IPS-11a (cell line): ENCODE results near the gene BRD1.

ENCODE experiments used
- H3K4me3 ChIP-seq: one replicate; pipeline ENCODE4 v1.5.1; 2013; ENCODE audit warnings: low read depth, low read length, control low read depth

BRD1 gene

DNA sequence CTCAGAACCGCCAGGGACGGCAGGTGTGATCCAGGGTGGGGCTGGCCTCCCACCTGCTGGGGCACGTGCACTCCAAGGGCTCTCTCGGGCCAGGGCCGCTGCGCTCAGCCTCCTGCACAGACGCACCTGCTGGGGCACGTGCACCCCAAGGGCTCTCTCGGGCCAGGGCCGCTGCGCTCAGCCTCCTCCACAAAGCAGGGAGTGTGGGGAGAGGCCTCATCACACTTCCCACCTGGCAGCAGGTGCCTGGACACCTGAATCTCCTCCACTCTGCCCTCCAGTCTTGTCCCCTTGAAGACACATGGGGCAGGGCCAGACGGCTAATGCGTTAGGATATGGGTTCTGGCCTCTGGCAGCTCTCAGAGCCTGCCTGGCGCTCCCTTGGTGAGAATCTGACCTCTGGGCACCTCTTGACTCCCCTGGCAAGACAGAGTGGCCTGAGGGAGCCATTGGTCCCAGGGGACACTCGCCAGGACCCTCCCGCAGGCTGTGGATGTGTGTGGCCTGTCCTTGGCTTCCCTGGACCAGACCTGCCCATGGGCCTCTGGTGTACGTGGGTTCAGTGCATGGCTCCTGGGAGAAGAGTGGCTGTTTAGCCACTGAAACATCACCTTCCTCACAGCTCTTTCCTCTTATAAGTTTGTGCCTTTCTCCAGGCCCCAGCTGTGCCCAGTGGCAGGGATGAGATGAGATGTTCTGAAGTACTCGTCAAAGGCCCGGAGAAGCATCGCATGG lies 73.5 kb downstream of the BRD1 start:
- H3K4me3 ChIP-seq, result no peak overlapping the region

DNA sequence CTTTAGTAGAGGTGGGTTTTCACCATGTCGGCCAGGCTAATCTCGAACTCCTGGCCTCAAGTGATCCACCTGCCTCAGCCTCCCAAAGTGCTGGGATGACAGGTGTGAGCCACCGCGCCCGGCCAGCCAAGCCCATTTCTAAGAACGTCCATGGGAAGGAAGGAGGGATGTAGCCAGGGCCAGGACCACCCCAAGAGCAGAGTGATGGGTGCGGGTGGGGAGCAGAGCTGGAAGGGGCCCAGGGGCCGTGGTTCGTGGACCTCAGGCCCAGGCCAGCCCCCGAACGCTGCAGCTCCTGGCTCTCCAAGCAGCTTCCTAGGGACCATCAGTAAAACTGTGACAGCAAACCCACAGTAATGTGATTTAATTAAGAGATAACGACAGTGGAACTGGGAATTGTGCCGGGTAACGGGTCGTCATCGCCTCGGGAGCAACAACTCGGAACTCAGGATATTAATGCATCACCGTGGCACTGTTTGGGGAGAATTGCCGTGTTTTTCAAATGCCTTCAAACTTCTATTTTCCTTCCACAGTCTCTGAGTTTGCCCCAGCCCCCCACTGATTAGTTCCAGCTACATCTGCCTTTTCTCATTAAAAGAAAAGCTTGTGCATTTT lies 74.3 kb downstream of the BRD1 start:
- no peak overlapping the region for H3K4me3 ChIP-seq

DNA sequence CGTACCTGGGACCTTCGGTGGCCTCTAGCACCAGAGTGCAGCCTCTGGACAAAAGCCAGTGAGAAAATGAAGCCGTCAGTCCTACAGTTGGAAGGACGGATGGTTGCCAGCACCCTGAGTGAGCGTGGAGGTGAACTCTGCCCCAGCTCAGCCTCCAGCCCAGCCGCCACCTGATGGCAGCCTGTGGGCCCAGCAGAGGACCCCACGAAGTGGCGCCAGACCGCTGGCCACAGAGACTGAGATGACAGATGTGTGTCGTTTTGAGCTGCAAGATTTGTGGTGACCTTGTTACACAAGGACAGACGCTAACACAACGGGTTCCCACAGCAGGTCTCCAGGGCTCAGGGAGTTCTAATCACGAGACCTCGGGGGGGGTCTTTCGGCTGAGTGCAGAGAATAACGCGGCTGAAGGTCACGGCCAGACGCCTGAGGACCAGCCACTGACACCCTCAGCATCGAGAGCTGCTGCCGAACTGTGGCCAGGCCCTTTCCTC lies 75.0 kb downstream of the BRD1 start:
- H3K4me3 ChIP-seq, result no peak overlapping the region

DNA sequence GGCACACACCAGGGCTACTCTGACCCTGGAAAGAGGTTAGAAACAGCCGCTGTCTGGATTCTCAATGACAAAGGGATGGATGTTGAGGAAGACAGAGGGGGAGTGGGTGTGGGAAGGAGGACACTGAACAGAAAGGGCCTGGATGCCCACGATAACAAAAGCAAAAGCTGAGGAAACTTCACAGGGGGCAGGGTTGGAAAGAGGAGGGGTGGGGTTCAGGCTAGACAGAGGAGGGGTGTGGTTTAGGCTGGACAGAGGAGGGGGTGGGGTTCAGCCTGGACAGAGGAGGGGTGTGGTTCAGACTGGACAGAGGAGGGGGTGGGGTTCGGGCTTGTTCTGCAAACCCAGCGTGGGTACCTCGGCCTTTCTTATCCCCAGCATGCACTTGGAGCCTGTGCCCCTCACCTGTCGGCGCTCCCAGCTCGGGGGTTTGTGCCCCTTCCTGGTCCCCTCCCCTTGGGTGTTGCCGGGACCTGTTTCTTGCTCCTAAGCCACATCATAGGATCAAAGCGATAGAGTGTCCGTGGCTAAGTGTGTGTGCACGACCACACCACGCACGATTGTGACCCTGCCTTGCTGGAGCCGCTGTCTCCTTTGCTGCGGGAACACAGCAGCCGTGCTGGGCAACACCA lies 75.6 kb downstream of the BRD1 start:
- no peak overlapping the region for H3K4me3 ChIP-seq

DNA sequence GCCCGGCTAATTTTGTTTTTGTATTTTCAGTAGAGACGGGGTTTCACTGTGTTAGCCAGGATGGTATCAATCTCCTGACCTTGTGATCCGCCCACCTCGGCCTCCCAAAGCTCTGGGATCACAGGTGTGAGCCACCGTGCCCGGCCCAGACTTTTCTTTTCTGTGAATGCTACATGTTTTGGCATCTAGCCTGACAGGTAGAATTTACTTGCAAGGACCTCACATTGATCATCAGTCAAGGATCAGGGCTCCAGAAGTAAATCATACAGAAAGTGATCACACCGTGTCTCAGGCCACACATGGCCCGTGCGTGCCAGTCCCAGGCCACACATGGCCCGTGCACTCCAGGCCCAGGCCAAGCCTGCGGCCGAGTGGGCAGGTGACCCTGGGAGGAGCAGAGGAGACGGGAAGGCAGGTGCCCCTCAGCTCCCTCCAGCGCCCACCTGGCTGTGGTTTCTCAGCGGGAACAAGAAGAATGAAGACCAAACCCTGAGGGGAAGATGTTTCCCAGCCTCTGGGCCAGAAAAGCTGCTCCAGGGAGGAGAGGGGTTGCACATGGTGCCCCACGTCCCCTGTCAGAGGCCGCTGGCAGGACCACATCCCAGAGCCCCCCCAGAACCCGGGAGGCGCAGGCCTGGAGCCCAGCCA lies 76.2 kb downstream of the BRD1 start:
- H3K4me3 ChIP-seq, result no peak overlapping the region

DNA sequence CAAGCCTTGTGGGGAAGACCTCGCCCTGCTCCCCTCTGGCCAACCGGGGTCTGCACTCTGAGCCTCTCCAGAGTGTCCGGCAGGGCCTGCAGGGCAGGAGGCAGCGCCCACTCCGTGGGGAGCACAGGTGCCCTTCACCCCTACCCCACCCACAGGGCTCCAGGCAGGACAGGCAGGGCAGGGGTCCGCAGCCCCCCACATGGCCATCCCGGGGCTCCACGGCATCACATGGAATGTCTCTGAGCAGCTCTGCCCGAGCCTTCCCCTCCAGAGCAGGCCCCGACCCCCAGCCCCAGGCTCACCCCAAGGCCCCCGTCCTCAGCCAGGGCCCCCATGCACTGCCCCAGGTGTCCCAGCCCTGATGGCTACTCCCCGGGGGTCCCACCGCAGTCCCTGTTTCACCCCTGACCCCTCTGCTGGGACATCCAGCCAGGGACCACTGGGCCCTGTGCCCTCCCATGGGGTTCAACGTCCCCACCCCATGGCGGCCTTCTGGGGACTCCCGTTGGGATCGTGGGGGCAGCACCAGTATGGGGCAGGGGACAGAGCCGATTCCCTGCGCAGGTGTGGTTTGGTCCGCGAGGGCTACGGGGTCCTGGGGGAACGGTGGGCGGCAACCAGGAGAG lies 77.7 kb downstream of the BRD1 start:
- no peak overlapping the region for H3K4me3 ChIP-seq

DNA sequence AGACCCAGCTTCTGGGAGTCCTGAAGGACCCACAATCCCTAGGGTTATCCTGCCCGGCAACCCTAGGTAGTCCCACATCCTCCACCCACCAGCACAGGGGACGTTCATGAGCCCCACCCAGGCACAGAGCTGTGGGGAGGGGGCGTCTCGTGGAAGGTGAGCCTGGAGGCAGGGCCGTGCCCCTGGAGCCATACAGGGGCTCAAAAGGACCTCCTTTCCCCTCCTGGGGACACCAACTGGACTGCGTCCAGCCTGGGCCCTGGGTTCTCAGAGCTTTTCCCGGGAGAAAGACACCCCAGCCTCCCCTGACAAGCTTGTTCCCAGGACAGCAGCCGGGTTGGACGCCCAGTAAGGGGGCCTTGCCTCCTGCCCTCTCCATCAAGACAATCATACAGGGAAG lies 78.4 kb downstream of the BRD1 start:
- H3K4me3 ChIP-seq, result no peak overlapping the region

DNA sequence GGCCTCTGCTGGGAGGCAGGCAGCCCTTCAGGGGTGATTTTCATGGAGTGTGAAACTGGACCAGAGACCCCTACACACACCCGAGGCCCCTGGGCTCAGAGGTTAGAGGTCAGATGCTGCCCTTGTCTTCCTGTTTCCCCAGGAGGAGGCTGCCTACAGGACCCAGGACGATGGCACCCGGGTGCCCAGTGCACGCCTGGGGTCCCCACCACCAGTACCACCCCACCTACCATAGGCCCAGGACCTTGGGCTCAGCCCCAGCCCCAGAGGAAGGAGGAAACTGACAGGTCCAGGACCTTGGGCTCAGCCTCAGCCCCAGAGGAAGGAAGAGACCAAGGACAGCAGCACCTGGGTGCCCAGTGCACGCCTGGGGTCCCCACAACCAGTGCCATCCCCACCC lies 79.2 kb downstream of the BRD1 start:
- H3K4me3 ChIP-seq, result no peak overlapping the region

DNA sequence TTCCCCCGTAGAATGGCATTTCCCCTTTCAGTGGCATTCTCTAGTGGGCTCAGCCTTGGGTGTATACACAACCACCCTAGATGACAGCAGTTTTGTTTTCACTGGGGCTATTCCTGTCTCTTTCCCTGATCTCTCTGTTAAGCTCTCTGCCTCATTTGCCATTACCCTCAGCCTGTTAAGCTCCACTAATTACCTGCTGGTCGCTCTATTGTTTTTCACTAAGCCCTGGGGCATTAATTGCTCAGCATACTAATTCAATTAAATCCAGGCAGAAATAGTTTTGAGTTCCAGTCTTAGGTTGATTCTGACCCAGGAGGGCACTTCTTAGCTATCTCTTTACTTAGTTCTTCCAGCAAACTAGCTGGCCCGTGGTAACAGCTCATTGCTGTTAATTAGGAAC lies 80.0 kb downstream of the BRD1 start:
- H3K4me3 ChIP-seq, result no peak overlapping the region

DNA sequence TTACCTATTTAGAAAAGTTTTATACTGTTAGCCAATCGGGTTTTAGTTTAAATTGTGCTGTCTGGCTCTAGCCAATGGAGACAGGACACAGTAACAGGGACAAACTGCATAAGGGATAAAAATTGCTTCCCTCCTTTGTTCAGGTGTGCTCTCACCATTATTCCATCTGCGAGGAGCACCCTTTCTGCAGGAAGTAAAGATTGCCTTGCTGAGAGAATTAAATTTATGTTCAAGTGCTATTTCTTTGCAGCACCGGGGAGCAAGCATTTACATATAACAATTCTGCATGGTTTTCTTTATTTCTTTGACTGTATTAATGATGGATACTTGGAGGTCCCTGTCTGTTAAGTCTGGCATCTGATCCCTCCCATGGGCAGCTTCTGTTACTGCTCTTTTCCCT lies 80.5 kb downstream of the BRD1 start:
- H3K4me3 ChIP-seq, result no peak overlapping the region

DNA sequence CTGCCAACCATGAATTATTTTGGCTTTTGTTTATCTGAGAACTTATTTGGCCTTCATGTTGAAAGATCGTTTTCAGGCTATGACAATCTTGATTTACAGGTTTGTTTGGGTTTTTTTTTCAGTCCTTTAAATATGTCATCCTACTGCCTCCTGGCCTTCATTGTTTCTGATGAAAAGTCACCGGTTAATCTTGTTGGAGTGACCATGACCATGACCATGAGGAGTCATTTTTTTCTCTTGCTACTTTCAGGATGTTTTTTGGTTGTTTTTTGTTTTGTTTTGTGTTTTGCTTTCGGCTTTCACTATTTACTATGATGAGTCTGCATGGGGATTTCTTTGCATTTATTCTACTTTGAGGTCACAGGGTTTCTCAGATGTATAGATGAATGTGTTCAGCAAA lies 81.6 kb downstream of the BRD1 start:
- H3K4me3 ChIP-seq, result no peak overlapping the region

DNA sequence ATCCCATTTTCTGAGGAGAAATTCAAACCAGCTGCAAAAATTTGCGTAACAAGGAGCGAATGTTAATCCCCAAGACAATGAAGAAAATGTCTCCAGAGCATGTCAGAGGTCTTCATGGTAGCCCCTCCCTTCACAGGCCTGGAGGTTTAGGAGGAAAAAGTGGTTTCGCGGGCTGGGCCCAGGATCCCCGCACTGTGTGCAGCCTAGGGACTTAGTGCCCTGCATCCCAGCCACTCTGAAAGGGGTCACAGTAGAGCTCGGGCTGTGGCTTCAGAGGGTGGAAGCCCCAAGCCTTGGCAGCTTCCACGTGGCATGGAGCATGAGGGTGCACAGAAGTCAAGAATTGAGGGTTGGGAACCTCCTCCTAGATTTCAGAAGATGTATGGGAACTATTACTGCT lies 87.4 kb downstream of the BRD1 start:
- H3K4me3 ChIP-seq, result no peak overlapping the region

DNA sequence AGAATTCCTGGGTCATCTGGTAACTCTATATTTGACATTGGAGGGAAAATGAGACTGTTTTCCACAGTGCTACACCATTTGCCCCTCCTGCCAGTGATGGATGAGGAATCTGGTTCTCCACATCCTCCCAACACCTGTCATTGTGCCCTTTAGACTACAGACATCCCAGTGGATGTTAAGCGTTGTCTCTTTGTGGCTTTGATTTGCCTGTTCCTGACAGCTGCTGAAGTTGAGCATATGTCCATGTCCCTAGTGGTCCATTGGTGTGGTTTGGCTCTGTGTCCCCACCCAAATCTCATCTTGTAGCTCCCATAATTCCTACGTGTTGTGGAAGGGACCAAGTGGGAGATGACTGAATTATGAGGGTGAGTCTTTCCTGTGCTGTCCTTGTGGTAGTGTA lies 88.5 kb downstream of the BRD1 start:
- no peak overlapping the region for H3K4me3 ChIP-seq

DNA sequence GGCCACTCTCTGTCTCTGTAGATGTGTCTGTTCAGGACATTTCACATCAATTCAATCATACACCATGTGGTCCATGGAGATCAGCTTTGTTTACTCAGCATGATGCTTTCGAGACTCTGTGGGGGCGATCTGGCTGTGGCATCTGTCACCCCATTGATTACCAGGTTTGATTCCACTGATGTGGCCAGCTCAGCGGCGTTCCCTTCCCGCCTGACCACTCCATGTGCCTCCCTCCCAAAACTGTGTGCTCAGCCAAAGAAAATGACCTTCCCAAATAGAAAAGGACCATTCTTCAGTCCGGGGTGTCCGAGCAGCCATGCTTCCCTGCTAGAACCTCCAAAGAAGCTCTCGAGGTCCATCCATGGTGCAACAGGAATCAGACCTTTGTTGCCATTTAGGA lies 89.1 kb downstream of the BRD1 start:
- H3K4me3 ChIP-seq, result no peak overlapping the region

DNA sequence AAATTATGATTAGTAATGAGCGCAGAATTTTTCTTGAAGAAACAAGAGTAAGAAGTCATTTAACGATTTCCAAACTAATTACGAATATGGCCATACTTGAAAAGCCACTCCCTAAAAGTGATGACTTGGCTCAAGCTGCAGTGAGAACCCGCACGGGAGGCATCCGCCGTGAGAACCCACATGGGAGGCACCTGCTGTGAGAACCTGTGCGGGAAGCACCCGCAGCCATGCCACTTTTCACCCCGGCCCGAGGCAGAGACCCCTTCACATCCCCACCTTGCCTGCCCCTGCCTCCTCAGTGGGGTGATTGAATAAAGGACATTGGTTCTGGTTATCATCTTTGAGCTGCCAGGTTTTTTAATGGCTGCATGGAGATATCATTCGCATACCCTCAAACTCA lies 89.7 kb downstream of the BRD1 start:
- no peak overlapping the region for H3K4me3 ChIP-seq

DNA sequence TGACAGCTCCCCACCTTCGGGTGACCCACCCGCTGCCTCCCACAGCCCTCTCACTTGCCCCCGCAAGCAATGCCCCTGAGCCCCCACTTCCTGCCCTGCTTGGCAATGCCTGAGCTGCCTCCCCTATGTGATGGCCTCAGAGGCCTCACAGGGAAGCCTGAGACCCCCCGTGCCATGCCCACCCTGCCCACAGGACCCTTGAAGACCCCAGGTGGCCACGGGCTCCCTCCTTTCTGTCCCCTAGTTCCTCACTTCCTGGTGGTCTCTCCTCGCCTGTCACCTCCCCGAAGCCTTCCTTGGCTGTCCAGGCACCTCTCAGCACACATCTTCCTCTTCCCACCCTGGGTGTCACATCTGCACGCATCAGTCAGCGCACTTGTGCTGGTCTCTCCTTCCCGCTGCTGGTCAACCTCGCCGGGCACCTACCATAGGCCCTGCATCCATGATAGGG lies 90.5 kb downstream of the BRD1 start:
- H3K4me3 ChIP-seq, result no peak overlapping the region

DNA sequence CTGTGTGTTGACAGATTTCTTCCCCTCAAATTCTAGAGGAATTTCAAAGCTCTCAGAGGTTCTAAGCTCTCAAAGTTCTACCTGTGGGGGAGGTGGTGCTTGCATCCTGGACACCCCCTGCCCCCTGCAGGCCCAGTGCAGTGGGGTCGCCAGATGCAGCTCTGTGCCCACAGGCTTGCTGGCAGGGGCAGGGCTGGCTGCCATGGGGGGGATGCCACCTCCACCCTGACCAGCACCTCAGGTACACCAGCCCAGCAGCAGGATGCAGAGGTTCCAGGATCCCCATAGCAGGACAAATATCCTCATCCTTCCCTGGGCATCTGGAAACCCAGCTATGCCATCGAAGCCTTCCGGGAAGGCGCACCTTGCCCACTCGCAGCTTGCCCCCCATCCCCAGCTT lies 91.1 kb downstream of the BRD1 start:
- no peak overlapping the region for H3K4me3 ChIP-seq

DNA sequence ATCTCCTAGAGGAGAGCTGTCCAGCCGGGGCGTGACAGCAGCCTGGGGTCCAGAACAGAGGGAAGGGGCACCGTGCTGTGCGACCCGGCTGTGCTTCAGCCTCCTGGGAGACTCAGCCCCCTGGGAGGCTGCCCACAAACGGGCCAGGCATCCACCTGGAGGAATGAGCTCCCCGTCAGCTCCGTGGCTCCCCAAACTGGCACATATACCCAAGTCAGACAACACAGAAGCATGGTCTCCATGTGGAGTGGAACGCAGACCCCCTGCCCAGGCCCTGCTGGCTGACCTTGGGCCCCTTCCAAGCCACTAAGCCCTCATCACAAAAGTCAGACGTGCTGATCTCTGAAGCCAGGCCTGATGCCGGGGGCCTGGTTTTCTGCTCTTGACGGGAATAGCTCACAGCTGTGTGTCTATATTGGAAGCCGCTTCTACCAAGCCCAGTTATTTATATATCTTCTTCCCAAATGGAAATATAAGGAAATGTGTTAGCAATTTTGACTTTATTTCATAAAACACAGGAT lies 91.7 kb downstream of the BRD1 start:
- H3K4me3 ChIP-seq, result no peak overlapping the region

DNA sequence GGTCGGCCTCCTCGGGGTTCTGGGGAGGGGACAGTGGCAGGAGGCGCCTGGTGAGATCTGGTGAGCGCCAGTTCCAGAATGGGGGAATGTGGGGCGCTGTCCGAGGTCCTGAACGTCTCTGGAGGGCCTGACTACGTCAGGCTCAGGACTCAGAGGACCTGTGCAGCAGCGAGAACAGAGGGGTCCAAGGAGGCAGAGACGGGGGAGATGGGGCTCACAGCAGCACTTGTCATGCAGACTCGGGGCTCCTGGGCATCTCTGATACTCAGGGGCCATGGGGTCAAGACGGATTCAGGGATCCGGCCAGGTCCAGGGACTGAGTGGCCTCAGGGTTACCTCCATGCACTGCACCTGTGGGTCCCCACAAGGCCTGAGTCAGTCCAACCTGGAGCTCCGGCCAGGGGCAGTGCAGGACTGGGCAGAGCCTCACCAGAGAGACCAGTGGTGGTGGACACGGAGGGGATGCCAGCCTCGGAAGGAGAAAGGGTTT lies 92.2 kb downstream of the BRD1 start:
- no peak overlapping the region for H3K4me3 ChIP-seq

DNA sequence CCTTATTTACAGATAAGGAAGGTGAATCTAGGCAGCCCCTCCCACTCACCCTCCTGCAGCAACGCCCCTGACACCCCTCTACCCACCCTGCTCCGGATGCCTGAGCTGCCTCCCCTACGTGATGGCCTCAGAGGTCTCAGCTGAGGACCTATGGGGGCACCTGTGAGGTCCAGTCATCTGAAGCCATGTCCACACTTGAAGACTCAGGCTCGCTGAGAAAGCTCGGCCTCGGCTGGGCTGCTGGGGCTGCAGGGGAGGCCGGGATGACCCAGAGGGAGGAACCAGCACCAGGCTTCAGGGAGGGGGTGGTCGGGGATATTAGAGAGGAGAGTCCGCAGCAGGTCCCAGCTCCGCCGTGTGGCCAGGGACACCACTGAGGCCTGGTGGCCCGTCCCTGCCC lies 92.8 kb downstream of the BRD1 start:
- H3K4me3 ChIP-seq, result no peak overlapping the region

DNA sequence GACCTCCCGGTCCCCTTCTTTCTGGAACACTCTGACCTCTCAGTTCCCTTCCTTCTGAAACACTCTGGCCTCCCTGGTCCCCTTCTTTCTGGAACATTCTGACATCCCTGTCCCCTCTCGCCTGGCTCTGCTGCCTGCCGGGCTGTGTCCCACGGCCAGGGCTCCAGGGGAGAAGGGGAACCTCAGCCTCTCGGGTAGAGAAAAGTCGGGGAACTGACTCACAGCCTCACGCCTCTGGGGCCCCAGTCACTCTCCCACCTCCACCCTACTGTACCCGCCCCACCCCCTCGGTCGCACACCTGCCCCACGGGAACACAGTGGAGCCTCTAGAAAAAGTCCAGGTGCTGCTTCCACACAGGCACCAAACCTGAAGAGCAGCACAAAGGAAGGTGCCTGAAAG lies 93.3 kb downstream of the BRD1 start:
- H3K4me3 ChIP-seq, result no peak overlapping the region
